ENCODE data around the gene DRD3. TPM values are rescaled to one million over a fixed set of nuclear protein-coding genes. Genes with fewer than 3 reads are reported as not detected.

The DRD3 gene
- total RNA-seq: not detected

DNA sequence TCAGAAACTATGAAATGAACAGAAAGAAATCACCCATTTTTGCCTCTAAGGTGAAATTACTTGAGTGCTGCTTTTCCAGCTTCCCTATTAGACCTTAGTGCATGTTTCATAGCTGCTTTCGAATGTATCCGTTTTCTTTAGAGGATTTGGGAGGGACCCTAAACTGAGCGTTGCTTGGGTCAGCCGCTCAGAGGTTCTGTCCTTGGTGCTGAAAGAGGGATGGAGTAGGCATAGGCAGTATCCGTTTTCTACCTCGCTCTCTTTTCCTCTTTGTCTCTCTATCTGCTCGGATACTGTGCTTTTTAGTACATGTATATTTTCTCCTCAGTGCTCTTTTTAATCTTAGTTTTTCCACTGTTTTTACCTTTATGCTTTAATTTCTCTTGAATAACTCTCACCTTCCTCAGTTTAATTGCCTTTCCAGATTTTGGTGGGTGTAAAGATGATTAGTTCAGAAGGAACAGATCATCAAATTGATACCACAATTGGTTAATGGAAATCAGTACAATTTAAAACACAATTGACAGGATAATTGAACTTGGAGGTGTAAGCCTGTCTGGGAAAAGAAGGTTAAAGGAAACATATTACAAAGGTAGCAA is at the start of gene DRD3:
TSS of gene DRD3 (minus strand) at position 283 of the 599 bp plus-strand sequence. CDS start 7,060 bp downstream, outside the sequence.
- POLR2A ChIA-PET: no interaction called here
- DNase-seq (peak; percentile 41), ATAC-seq (peak; percentile 56)
- CTCF ChIA-PET: interaction anchor here (0.9 to 2.4 kb wide), 7 partner anchors 10 to 117 kb away, joined by 3 to 8 read pairs (median 4); no protein-coding TSS in a partner anchor
- H3K27ac Mint-ChIP-seq: no peak within 1 kb of the TSS
- intact Hi-C loops (cut with micrococcal nuclease): no loop called here
- no peak within 1 kb of the TSS for H3K4me3 Mint-ChIP-seq
- H3K36me3 Mint-ChIP-seq (ENCODE audit: low read depth): no peaks in the 10 kb centered on the region
- H3K27me3 Mint-ChIP-seq: no peaks in the 10 kb centered on the region
- peaks cover 5% of the 10 kb centered on the region for H3K4me1 Mint-ChIP-seq (ENCODE audit: low read depth)
- TF ChIP-seq, protein P1, sequence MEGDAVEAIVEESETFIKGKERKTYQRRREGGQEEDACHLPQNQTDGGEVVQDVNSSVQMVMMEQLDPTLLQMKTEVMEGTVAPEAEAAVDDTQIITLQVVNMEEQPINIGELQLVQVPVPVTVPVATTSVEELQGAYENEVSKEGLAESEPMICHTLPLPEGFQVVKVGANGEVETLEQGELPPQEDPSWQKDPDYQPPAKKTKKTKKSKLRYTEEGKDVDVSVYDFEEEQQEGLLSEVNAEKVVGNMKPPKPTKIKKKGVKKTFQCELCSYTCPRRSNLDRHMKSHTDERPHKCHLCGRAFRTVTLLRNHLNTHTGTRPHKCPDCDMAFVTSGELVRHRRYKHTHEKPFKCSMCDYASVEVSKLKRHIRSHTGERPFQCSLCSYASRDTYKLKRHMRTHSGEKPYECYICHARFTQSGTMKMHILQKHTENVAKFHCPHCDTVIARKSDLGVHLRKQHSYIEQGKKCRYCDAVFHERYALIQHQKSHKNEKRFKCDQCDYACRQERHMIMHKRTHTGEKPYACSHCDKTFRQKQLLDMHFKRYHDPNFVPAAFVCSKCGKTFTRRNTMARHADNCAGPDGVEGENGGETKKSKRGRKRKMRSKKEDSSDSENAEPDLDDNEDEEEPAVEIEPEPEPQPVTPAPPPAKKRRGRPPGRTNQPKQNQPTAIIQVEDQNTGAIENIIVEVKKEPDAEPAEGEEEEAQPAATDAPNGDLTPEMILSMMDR (IDR thresholded peaks at IDR 0.05): no peak
- peaks cover 3% of the 10 kb centered on the region for H3K9me3 Mint-ChIP-seq

DNA sequence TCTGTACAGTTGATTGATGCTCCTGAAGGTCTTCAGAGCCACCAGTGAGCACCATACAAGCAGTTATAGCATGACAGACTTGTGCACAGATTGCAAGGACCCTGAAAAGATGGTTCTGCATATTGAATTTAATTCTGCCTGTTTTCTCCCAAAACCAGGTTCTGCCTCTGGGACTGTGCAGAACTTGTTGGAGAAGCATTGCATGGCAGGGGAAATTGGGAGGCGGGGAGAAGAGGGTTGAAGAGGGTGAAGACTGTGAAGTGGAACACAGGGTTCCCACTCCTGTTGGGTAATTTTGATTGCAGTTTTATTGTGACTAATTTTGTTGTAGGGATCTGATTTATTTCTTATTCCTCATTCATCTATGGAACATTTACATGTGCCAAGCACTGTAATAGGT is 48.2 kb upstream of the DRD3 start:
- intact Hi-C loops (cut with micrococcal nuclease): no loop called here
- Mint-ChIP-seq H3K36me3 (ENCODE audit: low read depth) (peaks cover 58% of the 10 kb centered on the region), H3K4me3 (no peak overlapping the region), H3K27ac (peak overlapping the region; percentile 99), H3K4me1 (ENCODE audit: low read depth) (peaks cover 89% of the 10 kb centered on the region), H3K27me3 (no peaks in the 10 kb centered on the region), H3K9me3 (peaks cover 25% of the 10 kb centered on the region)
- ChIA-PET POLR2A (interaction anchor here (3.8 to 8.5 kb wide), 2 partner anchors 10 to 13 kb away, joined by 15 to 84 read pairs; no protein-coding TSS in a partner anchor), CTCF (interaction anchor here (0.9 to 1.5 kb wide), 2 partner anchors 10 to 64 kb away, joined by 3 to 4 read pairs; no protein-coding TSS in a partner anchor)
- ATAC-seq (no peak), DNase-seq (no peak)
- TF ChIP-seq, protein P1 (IDR thresholded peaks at IDR 0.05): no peak

DNA sequence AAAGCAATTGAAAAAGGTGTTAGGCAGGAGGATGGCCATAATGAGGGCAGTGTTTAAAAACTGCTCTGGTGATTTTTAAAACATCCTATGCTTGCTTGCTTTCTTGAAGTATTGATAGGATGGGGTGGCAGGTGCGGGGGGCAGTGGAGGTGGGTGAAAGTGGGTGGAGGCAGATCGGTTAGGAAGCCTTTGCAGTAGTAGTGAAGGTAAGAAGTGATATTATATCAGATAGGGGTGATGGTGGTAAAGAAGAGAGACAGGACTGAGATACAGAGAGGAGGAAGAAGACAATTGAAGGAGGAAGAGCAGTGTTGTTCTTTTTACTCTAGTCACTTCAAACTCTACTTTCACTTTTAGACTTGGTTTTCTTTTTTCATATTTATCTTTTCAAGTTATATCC is 47.5 kb upstream of the DRD3 start:
- intact Hi-C loops (cut with micrococcal nuclease): no loop called here
- ChIA-PET CTCF (no interaction called here), POLR2A (interaction anchor here (0.6 to 8.5 kb wide), 3 partner anchors 9 to 481 kb away, joined by 3 to 84 read pairs (median 15); no protein-coding TSS in a partner anchor)
- H3K4me1 Mint-ChIP-seq (ENCODE audit: low read depth): peaks cover 89% of the 10 kb centered on the region
- peak overlapping the region; percentile 99 for H3K27ac Mint-ChIP-seq
- H3K36me3 Mint-ChIP-seq (ENCODE audit: low read depth): peaks cover 59% of the 10 kb centered on the region
- H3K4me3 Mint-ChIP-seq: peak overlapping the region; percentile 61
- DNase-seq (no peak), ATAC-seq (no peak)
- TF ChIP-seq, protein P1 (IDR thresholded peaks at IDR 0.05): no peak
- peaks cover 25% of the 10 kb centered on the region for H3K9me3 Mint-ChIP-seq
- no peaks in the 10 kb centered on the region for H3K27me3 Mint-ChIP-seq

DNA sequence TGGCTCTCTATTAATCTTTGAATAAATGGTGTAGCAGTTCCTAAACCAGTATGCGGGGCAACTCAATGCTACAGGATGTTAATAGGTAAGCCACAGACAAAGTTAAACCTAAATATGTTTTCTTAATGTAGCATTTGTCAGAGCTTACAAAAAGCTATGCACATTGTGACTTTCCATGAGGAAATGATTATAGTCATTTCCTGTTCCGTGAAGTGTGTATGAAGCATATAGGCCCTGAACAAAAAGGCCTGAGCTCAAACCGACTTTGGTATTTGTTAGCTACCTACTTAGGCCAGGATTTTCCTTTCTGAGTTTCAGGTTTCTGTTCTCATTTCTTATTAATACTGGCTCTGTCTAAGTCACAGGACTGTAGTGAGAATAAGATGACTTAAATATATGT is 44.3 kb upstream of the DRD3 start:
- peaks cover 88% of the 10 kb centered on the region for H3K4me1 Mint-ChIP-seq (ENCODE audit: low read depth)
- TF ChIP-seq, protein P1 (IDR thresholded peaks at IDR 0.05): no peak
- H3K36me3 Mint-ChIP-seq (ENCODE audit: low read depth): peaks cover 67% of the 10 kb centered on the region

DNA sequence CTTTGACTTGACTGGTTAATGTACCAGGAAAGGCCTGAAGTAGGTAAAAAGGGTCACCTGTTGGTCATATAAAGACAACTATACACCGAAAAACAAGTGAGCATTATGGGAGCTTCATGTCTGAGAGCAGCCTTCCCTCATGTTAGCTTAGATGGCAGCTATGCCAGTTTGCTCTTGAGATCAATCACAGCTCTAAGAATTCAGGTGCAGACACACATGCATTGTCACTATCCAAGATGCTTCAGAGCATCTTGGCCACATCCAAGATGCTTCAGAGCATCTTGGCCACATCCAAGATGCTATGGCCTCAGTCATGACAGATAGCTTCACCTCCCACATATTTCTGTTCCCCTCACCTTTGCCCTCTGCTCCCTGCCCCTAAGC is 43.0 kb upstream of the DRD3 start:
- Mint-ChIP-seq H3K27me3 (no peaks in the 10 kb centered on the region), H3K27ac (peak overlapping the region; percentile 99), H3K4me3 (peak overlapping the region; percentile 26), H3K4me1 (ENCODE audit: low read depth) (peaks cover 77% of the 10 kb centered on the region), H3K36me3 (ENCODE audit: low read depth) (peaks cover 56% of the 10 kb centered on the region), H3K9me3 (peaks cover 26% of the 10 kb centered on the region)
- TF ChIP-seq, protein P1 (IDR thresholded peaks at IDR 0.05): no peak
- intact Hi-C loops (cut with micrococcal nuclease): loop anchor here (2.0 to 5.0 kb wide), 3 partner anchors 21 to 110 kb away; partner anchors contain the start of gene TIGIT
- ATAC-seq (peak; percentile 21), DNase-seq (no peak)
- CTCF ChIA-PET: interaction anchor here (0.9 to 2.2 kb wide), 4 partner anchors 8 to 64 kb away, joined by 3 to 15 read pairs (median 4); no protein-coding TSS in a partner anchor
- POLR2A ChIA-PET: interaction anchor here (0.7 to 8.5 kb wide), 7 partner anchors 8 to 106 kb away, joined by 3 to 84 read pairs (median 6); no protein-coding TSS in a partner anchor

More for the DNA sequence above, 44.3 kb upstream of the DRD3 start:
- DNase-seq (peak; percentile 57), ATAC-seq (peak; percentile 68)
- Mint-ChIP-seq H3K27ac (peak overlapping the region; percentile 99), H3K27me3 (no peaks in the 10 kb centered on the region), H3K9me3 (peaks cover 28% of the 10 kb centered on the region), H3K4me3 (peak overlapping the region; percentile 4)
- ChIA-PET POLR2A (interaction anchor here (2.3 to 8.5 kb wide), 4 partner anchors 9 to 71 kb away, joined by 8 to 84 read pairs (median 18); partner anchors contain the start of gene TIGIT), CTCF (interaction anchor here (1.1 to 2.2 kb wide), 3 partner anchors 10 to 68 kb away, joined by 5 to 15 read pairs (median 8); no protein-coding TSS in a partner anchor)
- intact Hi-C loops (cut with micrococcal nuclease): loop anchor here (2.0 to 5.0 kb wide), 3 partner anchors 20 to 109 kb away; partner anchors contain the start of gene TIGIT
